ENCODE measurements around the gene MAD2L2. TPM values are rescaled to one million over a fixed set of nuclear protein-coding genes. Genes with fewer than 3 reads are reported as not detected.

Gene MAD2L2
- total RNA-seq, 5 donors from 2014 or later (not counting 1 experiment from before 2014, with no cell fraction given) = 22.4 to 28.5 (median 24.0) TPM

DNA sequence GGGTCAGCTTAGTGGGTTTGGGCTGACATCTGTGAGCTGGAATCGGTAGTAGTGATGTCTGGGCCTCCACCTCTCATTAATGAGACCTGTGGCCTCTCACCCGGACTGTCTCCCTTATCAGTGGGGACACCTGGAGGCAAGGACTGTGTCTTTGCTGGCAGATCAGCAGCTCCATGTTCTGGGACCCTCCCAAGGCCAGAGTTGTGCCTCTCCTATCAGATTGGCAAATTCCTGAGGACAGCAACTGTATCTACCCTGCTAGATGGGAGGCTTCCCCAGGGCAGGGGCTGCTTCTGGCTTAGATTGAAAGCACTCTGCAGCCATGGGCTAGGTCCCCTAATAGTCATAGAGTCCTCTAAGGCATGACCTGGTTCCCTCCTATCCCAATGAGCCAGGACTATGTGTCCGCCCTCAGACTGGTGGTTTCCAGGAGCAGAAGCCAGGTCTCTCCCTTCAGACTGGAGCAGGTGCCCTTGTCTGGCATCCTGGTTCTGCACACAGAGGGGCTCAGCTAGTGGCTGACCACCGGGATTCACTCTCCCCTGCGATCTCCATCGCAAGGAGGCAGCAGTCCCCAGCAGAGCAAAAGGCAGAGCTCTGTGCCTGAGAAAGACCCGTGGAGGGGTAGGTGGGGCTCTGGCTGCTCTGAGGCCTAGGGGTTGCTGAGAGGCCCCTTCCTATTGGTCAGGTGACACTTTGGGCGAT, 16.4 kb upstream of the MAD2L2 start:
- Histone ChIP-seq H3K27ac (ENCODE audit: low read length) (no peak overlapping the region), H3K36me3 (ENCODE audit: control insufficient read depth in 2 of 2, extremely low read depth in 1 of 2, insufficient read depth in 1 of 2, low read length in 1 of 2) (no peaks in the 10 kb centered on the region), H3K27me3 (replicated peaks in 1 of 2; ENCODE audit: control insufficient read depth in 2 of 2, extremely low read depth in 1 of 2, insufficient read depth in 2 of 2, low read length in 1 of 2) (peaks cover 2 to 48% of the 10 kb centered on the region in 2 experiments), H3K4me1 (ENCODE audit: control insufficient read depth in 1 of 2, extremely low read depth in 1 of 2, insufficient read depth in 2 of 2, low read length in 2 of 2) (peaks cover 0 to 18% of the 10 kb centered on the region in 2 experiments), H3K9me3 (no peaks in the 10 kb centered on the region), H3K4me3 (ENCODE audit: control insufficient read depth in 1 of 2, extremely low read depth in 1 of 2, low read length in 1 of 2) (no peak overlapping the region)
- 80% methylated on average over 6 of the region's 8 CpGs for WGBS (ENCODE audit: insufficient coverage)
- POLR2A ChIA-PET = no interaction called here
- peaks cover 17 to 22% of the 10 kb centered on the region in 2 donors for H3K27me3 Mint-ChIP-seq
- CTCF ChIA-PET = interaction anchor here in 1 of 2 donors (0.5 kb wide), 1 partner anchor 23 kb away, joined by 3 read pairs; no protein-coding TSS in a partner anchor
- ATAC-seq (replicated peaks in 1 of 4) = no peak
- H3K9me3 Mint-ChIP-seq = no peaks in the 10 kb centered on the region
- DNase-seq = no peak
- no peak overlapping the region for H3K4me3 Mint-ChIP-seq
- no peak overlapping the region for H3K27ac Mint-ChIP-seq
- no peaks in the 10 kb centered on the region for H3K36me3 Mint-ChIP-seq
- H3K4me1 Mint-ChIP-seq = peaks cover 17 to 21% (median 17%) of the 10 kb centered on the region in 3 donors

DNA sequence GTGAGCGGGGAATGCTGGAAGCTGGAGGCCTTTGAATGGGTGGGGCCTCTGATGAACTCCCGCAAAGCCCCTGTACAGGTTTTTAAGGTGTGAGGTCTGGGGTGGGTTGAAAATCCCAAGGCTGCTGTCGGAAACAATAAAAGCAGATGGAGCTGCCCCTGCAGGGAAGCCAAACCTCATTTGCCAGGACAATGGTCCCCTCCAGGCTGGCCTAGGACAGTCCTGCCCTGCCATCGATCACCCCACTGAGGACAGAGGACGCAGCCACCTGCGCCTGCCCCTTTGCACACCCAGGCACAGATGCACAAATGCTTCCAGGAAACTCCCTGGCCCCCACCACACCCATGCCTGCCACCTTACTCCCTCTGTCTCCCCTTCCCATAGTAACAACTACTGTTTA, 14.9 kb upstream of the MAD2L2 start:
- peaks cover 18 to 25% (median 20%) of the 10 kb centered on the region in 3 donors for H3K4me1 Mint-ChIP-seq
- no peaks in the 10 kb centered on the region for H3K36me3 ChIP-seq (ENCODE audit: control insufficient read depth in 2 of 2, extremely low read depth in 1 of 2, insufficient read depth in 1 of 2, low read length in 1 of 2)
- ATAC-seq (replicated peaks in 1 of 4) (no peak), DNase-seq (no peak)
- no peaks in the 10 kb centered on the region for H3K9me3 Mint-ChIP-seq
- H3K36me3 Mint-ChIP-seq = no peaks in the 10 kb centered on the region
- peaks cover 0 to 45% of the 10 kb centered on the region in 2 experiments for H3K27me3 ChIP-seq (replicated peaks in 1 of 2; ENCODE audit: control insufficient read depth in 2 of 2, extremely low read depth in 1 of 2, insufficient read depth in 2 of 2, low read length in 1 of 2)
- ChIA-PET CTCF (interaction anchor here (0.7 to 0.9 kb wide), 2 partner anchors 31 to 45 kb away, joined by 3 to 4 read pairs; no protein-coding TSS in a partner anchor), POLR2A (no interaction called here)
- H3K27me3 Mint-ChIP-seq = peaks cover 15 to 21% of the 10 kb centered on the region in 2 donors
- no peak overlapping the region for H3K27ac ChIP-seq (ENCODE audit: low read length)
- WGBS (ENCODE audit: insufficient coverage) = 96% methylated on average over 3 of the region's 6 CpGs
- H3K27ac Mint-ChIP-seq = no peak overlapping the region
- H3K4me1 ChIP-seq (ENCODE audit: control insufficient read depth in 1 of 2, extremely low read depth in 1 of 2, insufficient read depth in 2 of 2, low read length in 2 of 2) = peaks cover 3 to 28% of the 10 kb centered on the region in 2 experiments
- H3K4me3 ChIP-seq (ENCODE audit: control insufficient read depth in 1 of 2, extremely low read depth in 1 of 2, low read length in 1 of 2) = no peak overlapping the region
- H3K4me3 Mint-ChIP-seq = no peak overlapping the region
- H3K9me3 ChIP-seq = no peaks in the 10 kb centered on the region

DNA sequence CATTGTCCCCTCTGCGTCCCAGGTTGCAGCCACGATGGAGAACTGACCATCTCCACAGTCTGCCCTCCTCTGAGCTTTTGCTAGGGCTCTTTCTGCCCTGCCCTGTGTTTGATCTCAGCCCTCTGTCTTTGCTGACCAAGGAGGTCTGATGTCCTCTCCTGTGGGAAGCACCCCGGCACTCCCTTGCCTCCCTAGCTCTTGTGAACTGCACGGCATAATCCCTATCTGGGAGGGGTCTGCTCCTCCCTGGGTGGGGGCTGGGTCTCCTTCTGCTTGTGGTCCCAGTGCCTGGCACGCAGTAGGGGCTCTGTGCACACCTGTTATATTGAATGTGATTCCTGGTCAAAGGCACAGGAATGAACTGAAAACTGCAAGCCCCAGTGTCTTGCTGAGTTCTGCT, 13.0 kb upstream of the MAD2L2 start:
- Histone ChIP-seq H3K27me3 (replicated peaks in 1 of 2; ENCODE audit: control insufficient read depth in 2 of 2, extremely low read depth in 1 of 2, insufficient read depth in 2 of 2, low read length in 1 of 2) (peaks cover 9 to 53% of the 10 kb centered on the region in 2 experiments), H3K4me3 (ENCODE audit: control insufficient read depth in 1 of 2, extremely low read depth in 1 of 2, low read length in 1 of 2) (no peak overlapping the region), H3K4me1 (ENCODE audit: control insufficient read depth in 1 of 2, extremely low read depth in 1 of 2, insufficient read depth in 2 of 2, low read length in 2 of 2) (peaks cover 8 to 34% of the 10 kb centered on the region in 2 experiments), H3K9me3 (no peaks in the 10 kb centered on the region), H3K36me3 (ENCODE audit: control insufficient read depth in 2 of 2, extremely low read depth in 1 of 2, insufficient read depth in 1 of 2, low read length in 1 of 2) (no peaks in the 10 kb centered on the region), H3K27ac (ENCODE audit: low read length) (no peak overlapping the region)
- POLR2A ChIA-PET = no interaction called here
- ATAC-seq (replicated peaks in 1 of 4) = no peak
- Mint-ChIP-seq H3K9me3 (no peaks in the 10 kb centered on the region), H3K27me3 (peaks cover 27 to 36% of the 10 kb centered on the region in 2 donors), H3K27ac (peak overlapping the region in 1 of 2 donors; percentile 36), H3K4me3 (peak overlapping the region in 1 of 3 donors; percentile 78), H3K36me3 (no peaks in the 10 kb centered on the region), H3K4me1 (peaks cover 26 to 35% (median 29%) of the 10 kb centered on the region in 3 donors)
- 67% methylated on average over 3 of the region's 5 CpGs for WGBS (ENCODE audit: insufficient coverage)
- no peak for DNase-seq
- CTCF ChIA-PET = interaction anchor here in 1 of 2 donors (0.5 kb wide), 1 partner anchor 24 kb away, joined by 3 read pairs; no protein-coding TSS in a partner anchor

- Mint-ChIP-seq H3K4me1 (peaks cover 26 to 35% (median 29%) of the 10 kb centered on the region in 3 donors), H3K9me3 (no peaks in the 10 kb centered on the region), H3K4me3 (peak overlapping the region; percentile 53 to 78 (median 55)), H3K27me3 (peaks cover 32 to 44% of the 10 kb centered on the region in 2 donors), H3K36me3 (no peaks in the 10 kb centered on the region), H3K27ac (peak overlapping the region; percentile 5 to 41)
- Histone ChIP-seq H3K9me3 (no peaks in the 10 kb centered on the region), H3K27ac (ENCODE audit: low read length) (no peak overlapping the region), H3K27me3 (replicated peaks in 1 of 2; ENCODE audit: control insufficient read depth in 2 of 2, extremely low read depth in 1 of 2, insufficient read depth in 2 of 2, low read length in 1 of 2) (peaks cover 9 to 58% of the 10 kb centered on the region in 2 experiments), H3K4me3 (ENCODE audit: control insufficient read depth in 1 of 2, extremely low read depth in 1 of 2, low read length in 1 of 2) (no peak overlapping the region), H3K4me1 (ENCODE audit: control insufficient read depth in 1 of 2, extremely low read depth in 1 of 2, insufficient read depth in 2 of 2, low read length in 2 of 2) (peaks cover 8 to 34% of the 10 kb centered on the region in 2 experiments), H3K36me3 (ENCODE audit: control insufficient read depth in 2 of 2, extremely low read depth in 1 of 2, insufficient read depth in 1 of 2, low read length in 1 of 2) (no peaks in the 10 kb centered on the region)
- peak in 23 of 35 experiments; percentile 11 to 50 (median 22) for DNase-seq
- ATAC-seq (replicated peaks in 1 of 4) = peak; percentile 62 to 76 (median 68)
- ChIA-PET CTCF (interaction anchor here in 1 of 2 donors (0.5 to 0.8 kb wide), 2 partner anchors 24 to 26 kb away, joined by 3 read pairs; no protein-coding TSS in a partner anchor), POLR2A (no interaction called here)
- 30% methylated on average over 5 of the region's 6 CpGs for WGBS (ENCODE audit: insufficient coverage)
Measured at GRCh38 chr1:11693024-11693590, 12.2 kb upstream of the MAD2L2 start.

GRCh38 chr1:11691928-11692711, 11.2 kb upstream of the MAD2L2 start:
- H3K27ac Mint-ChIP-seq = no peak overlapping the region

More at GRCh38 chr1:11691928-11692711, 11.2 kb upstream of the MAD2L2 start:
- ATAC-seq (replicated peaks in 1 of 4) (no peak), DNase-seq (peak in 1 of 35 experiments; percentile 7)
- ChIA-PET CTCF (no interaction called here), POLR2A (no interaction called here)
- no peaks in the 10 kb centered on the region for H3K36me3 Mint-ChIP-seq
- 10% methylated on average over 51 of the region's 64 CpGs for WGBS (ENCODE audit: insufficient coverage)
- H3K27me3 Mint-ChIP-seq = peaks cover 39 to 51% of the 10 kb centered on the region in 2 donors
- peak overlapping the region; percentile 53 to 78 (median 65) for H3K4me3 Mint-ChIP-seq
- peaks cover 9 to 62% of the 10 kb centered on the region in 2 experiments for H3K27me3 ChIP-seq (replicated peaks in 1 of 2; ENCODE audit: control insufficient read depth in 2 of 2, extremely low read depth in 1 of 2, insufficient read depth in 2 of 2, low read length in 1 of 2)
- H3K4me1 ChIP-seq (ENCODE audit: control insufficient read depth in 1 of 2, extremely low read depth in 1 of 2, insufficient read depth in 2 of 2, low read length in 2 of 2) = peaks cover 8 to 34% of the 10 kb centered on the region in 2 experiments
- H3K4me1 Mint-ChIP-seq = peaks cover 26 to 33% (median 29%) of the 10 kb centered on the region in 3 donors
- H3K27ac ChIP-seq (ENCODE audit: low read length) = no peak overlapping the region
- peak overlapping the region in 1 of 2 donors; percentile 15 for H3K4me3 ChIP-seq (ENCODE audit: control insufficient read depth in 1 of 2, extremely low read depth in 1 of 2, low read length in 1 of 2)
- no peaks in the 10 kb centered on the region for H3K36me3 ChIP-seq (ENCODE audit: control insufficient read depth in 2 of 2, extremely low read depth in 1 of 2, insufficient read depth in 1 of 2, low read length in 1 of 2)
- no peaks in the 10 kb centered on the region for H3K9me3 ChIP-seq
- H3K9me3 Mint-ChIP-seq = no peaks in the 10 kb centered on the region
